Activated T-helper 17 cell treated with anti-CD3 and anti-CD28 coated beads, Interleukin-2, amount 50 U/mL, for 72 hours (primary cell): ENCODE data around the gene NELL1. TPM values are rescaled to one million over a fixed set of nuclear protein-coding genes. Genes with fewer than 3 reads are reported as not detected.

Source experiments
- ATAC-seq: fragments of 150-1000 bp; cut with Tn5 transposase; replicated peaks from 2 replicates; pipeline ENCODE4 v1.10.0; 2021; ENCODE audit warnings: mild to moderate bottlenecking, moderate library complexity
- H3K27ac Mint-ChIP-seq: one replicate; pipeline ENCODE4 v1.8.0; 2022; ENCODE audit warnings: mixed read lengths
- H3K27me3 Mint-ChIP-seq: one replicate; pipeline ENCODE4 v1.8.0; 2022; ENCODE audit warnings: mixed read lengths
- H3K36me3 Mint-ChIP-seq: one replicate; pipeline ENCODE4 v1.8.0; 2022; ENCODE audit warnings: low read depth, mild to moderate bottlenecking, mixed read lengths
- H3K4me1 Mint-ChIP-seq: one replicate; pipeline ENCODE4 v1.8.0; 2022; ENCODE audit warnings: mixed read lengths
- H3K4me3 Mint-ChIP-seq: one replicate; pipeline ENCODE4 v1.8.0; 2022; ENCODE audit warnings: mild to moderate bottlenecking, mixed read lengths
- H3K9me3 Mint-ChIP-seq: one replicate; pipeline ENCODE4 v1.8.0; 2022; ENCODE audit warnings: mixed read lengths
- total RNA-seq, 2 donors: library from RNA; stranded (reverse); gene quantifications; one replicate each; pipeline ENCODE4 v1.2.3, GENCODE V29; 2022

NELL1 gene
- total RNA-seq: not detected

- ATAC-seq: no peak
- Mint-ChIP-seq H3K27ac (no peak within 1 kb of the TSS), H3K4me3 (no peak within 1 kb of the TSS)
These were observed at the start of gene NELL1 for GRCh38 chr11:20668844-20669819. TSS of gene NELL1 (plus strand) at chr11:20669586.

GRCh38 chr11:20620988-20621387 lies 48.4 kb upstream of the NELL1 start:
- Mint-ChIP-seq H3K9me3 (no peaks in the 10 kb centered on the region), H3K4me1 (no peaks in the 10 kb centered on the region), H3K36me3 (no peaks in the 10 kb centered on the region), H3K4me3 (no peak overlapping the region), H3K27me3 (peaks cover 16% of the 10 kb centered on the region), H3K27ac (no peak overlapping the region)
- ATAC-seq: no peak

More at GRCh38 chr11:20668844-20669819, at the start of gene NELL1:
- Mint-ChIP-seq H3K9me3 (peaks cover 1% of the 10 kb centered on the region), H3K36me3 (no peaks in the 10 kb centered on the region), H3K4me1 (peaks cover 6% of the 10 kb centered on the region), H3K27me3 (peaks cover 66% of the 10 kb centered on the region)

- no peak for ATAC-seq
These were observed 47.7 kb upstream of the NELL1 start for GRCh38 chr11:20621679-20622078.

GRCh38 chr11:20623252-20623651 lies 46.1 kb upstream of the NELL1 start:
- peaks cover 27% of the 10 kb centered on the region for H3K27me3 Mint-ChIP-seq
- ATAC-seq: no peak
- H3K36me3 Mint-ChIP-seq: no peaks in the 10 kb centered on the region
- no peak overlapping the region for H3K4me3 Mint-ChIP-seq
- no peaks in the 10 kb centered on the region for H3K4me1 Mint-ChIP-seq
- H3K9me3 Mint-ChIP-seq: no peaks in the 10 kb centered on the region
- no peak overlapping the region for H3K27ac Mint-ChIP-seq

More at GRCh38 chr11:20621679-20622078, 47.7 kb upstream of the NELL1 start:
- Mint-ChIP-seq H3K4me1 (no peaks in the 10 kb centered on the region), H3K27me3 (peaks cover 20% of the 10 kb centered on the region), H3K9me3 (no peaks in the 10 kb centered on the region), H3K36me3 (no peaks in the 10 kb centered on the region), H3K27ac (no peak overlapping the region), H3K4me3 (no peak overlapping the region)

- ATAC-seq: no peak
- H3K36me3 Mint-ChIP-seq: no peaks in the 10 kb centered on the region
- no peaks in the 10 kb centered on the region for H3K9me3 Mint-ChIP-seq
- no peaks in the 10 kb centered on the region for H3K4me1 Mint-ChIP-seq
- no peak overlapping the region for H3K4me3 Mint-ChIP-seq
- no peak overlapping the region for H3K27ac Mint-ChIP-seq
- peaks cover 27% of the 10 kb centered on the region for H3K27me3 Mint-ChIP-seq
These were observed 43.1 kb upstream of the NELL1 start for GRCh38 chr11:20626279-20626678.

GRCh38 chr11:20627026-20627425 lies 42.4 kb upstream of the NELL1 start:
- Mint-ChIP-seq H3K27me3 (peaks cover 27% of the 10 kb centered on the region), H3K4me1 (no peaks in the 10 kb centered on the region), H3K27ac (no peak overlapping the region), H3K36me3 (no peaks in the 10 kb centered on the region), H3K9me3 (no peaks in the 10 kb centered on the region), H3K4me3 (no peak overlapping the region)
- ATAC-seq: no peak

- H3K27me3 Mint-ChIP-seq: peaks cover 27% of the 10 kb centered on the region
- H3K36me3 Mint-ChIP-seq: no peaks in the 10 kb centered on the region
- H3K27ac Mint-ChIP-seq: no peak overlapping the region
- ATAC-seq: no peak
- H3K4me3 Mint-ChIP-seq: no peak overlapping the region
- H3K4me1 Mint-ChIP-seq: no peaks in the 10 kb centered on the region
- H3K9me3 Mint-ChIP-seq: no peaks in the 10 kb centered on the region
These were observed 41.7 kb upstream of the NELL1 start for GRCh38 chr11:20627701-20628100.

- Mint-ChIP-seq H3K4me1 (no peaks in the 10 kb centered on the region), H3K4me3 (no peak overlapping the region), H3K9me3 (no peaks in the 10 kb centered on the region), H3K27me3 (peaks cover 11% of the 10 kb centered on the region), H3K36me3 (no peaks in the 10 kb centered on the region), H3K27ac (no peak overlapping the region)
- no peak for ATAC-seq
These were observed 37.7 kb upstream of the NELL1 start for GRCh38 chr11:20631519-20632168.

- Mint-ChIP-seq H3K27ac (no peak overlapping the region), H3K27me3 (peaks cover 6% of the 10 kb centered on the region), H3K36me3 (no peaks in the 10 kb centered on the region), H3K9me3 (no peaks in the 10 kb centered on the region), H3K4me3 (no peak overlapping the region), H3K4me1 (no peaks in the 10 kb centered on the region)
- ATAC-seq: no peak
These were observed 37.2 kb upstream of the NELL1 start for GRCh38 chr11:20632169-20632532.

GRCh38 chr11:20634044-20634443 lies 35.3 kb upstream of the NELL1 start:
- no peaks in the 10 kb centered on the region for H3K4me1 Mint-ChIP-seq
- no peaks in the 10 kb centered on the region for H3K36me3 Mint-ChIP-seq
- no peaks in the 10 kb centered on the region for H3K9me3 Mint-ChIP-seq
- H3K4me3 Mint-ChIP-seq: no peak overlapping the region
- ATAC-seq: no peak
- peaks cover 11% of the 10 kb centered on the region for H3K27me3 Mint-ChIP-seq
- H3K27ac Mint-ChIP-seq: no peak overlapping the region

- no peak for ATAC-seq
- no peaks in the 10 kb centered on the region for H3K4me1 Mint-ChIP-seq
These were observed 34.6 kb upstream of the NELL1 start for GRCh38 chr11:20634781-20635180.

GRCh38 chr11:20638074-20638473 lies 31.3 kb upstream of the NELL1 start:
- no peaks in the 10 kb centered on the region for H3K36me3 Mint-ChIP-seq
- no peak for ATAC-seq
- no peaks in the 10 kb centered on the region for H3K4me1 Mint-ChIP-seq

More at GRCh38 chr11:20634781-20635180, 34.6 kb upstream of the NELL1 start:
- H3K27ac Mint-ChIP-seq: no peak overlapping the region
- no peaks in the 10 kb centered on the region for H3K9me3 Mint-ChIP-seq
- H3K4me3 Mint-ChIP-seq: no peak overlapping the region
- H3K27me3 Mint-ChIP-seq: peaks cover 12% of the 10 kb centered on the region
- no peaks in the 10 kb centered on the region for H3K36me3 Mint-ChIP-seq

GRCh38 chr11:20639688-20640087 lies 29.7 kb upstream of the NELL1 start:
- Mint-ChIP-seq H3K27ac (no peak overlapping the region), H3K4me1 (no peaks in the 10 kb centered on the region), H3K36me3 (no peaks in the 10 kb centered on the region), H3K9me3 (no peaks in the 10 kb centered on the region), H3K27me3 (peaks cover 16% of the 10 kb centered on the region), H3K4me3 (no peak overlapping the region)
- no peak for ATAC-seq

More at GRCh38 chr11:20638074-20638473, 31.3 kb upstream of the NELL1 start:
- Mint-ChIP-seq H3K9me3 (no peaks in the 10 kb centered on the region), H3K4me3 (no peak overlapping the region), H3K27me3 (peaks cover 16% of the 10 kb centered on the region), H3K27ac (no peak overlapping the region)

- H3K4me1 Mint-ChIP-seq: no peaks in the 10 kb centered on the region
- no peak for ATAC-seq
- no peaks in the 10 kb centered on the region for H3K36me3 Mint-ChIP-seq
- no peaks in the 10 kb centered on the region for H3K9me3 Mint-ChIP-seq
- H3K27ac Mint-ChIP-seq: no peak overlapping the region
- H3K4me3 Mint-ChIP-seq: no peak overlapping the region
- peaks cover 17% of the 10 kb centered on the region for H3K27me3 Mint-ChIP-seq
These were observed 29.0 kb upstream of the NELL1 start for GRCh38 chr11:20640401-20640800.

GRCh38 chr11:20644360-20644759 lies 25.0 kb upstream of the NELL1 start:
- Mint-ChIP-seq H3K36me3 (no peaks in the 10 kb centered on the region), H3K27me3 (peaks cover 14% of the 10 kb centered on the region), H3K27ac (no peak overlapping the region), H3K4me1 (no peaks in the 10 kb centered on the region), H3K9me3 (no peaks in the 10 kb centered on the region), H3K4me3 (no peak overlapping the region)
- ATAC-seq: no peak
